Body of pancreas (tissue), 4 donors: ENCODE data around the gene ANKRD31. TPM values are rescaled to one million over a fixed set of nuclear protein-coding genes. Genes with fewer than 3 reads are reported as not detected.

ENCODE experiments used
- ATAC-seq: fragments of 150-250 bp; one replicate; pipeline ENCODE4 v1.9.1; 2016
- DNase-seq, 4 donors: peaks; one replicate each; pipeline ENCODE4 v3.0.0-alpha.2; 2019
- H3K27ac ChIP-seq, 4 donors: fragments of 200-600 bp; sonication (generic); 1 replicate in 3 of 4; 2 replicates in 1 of 4; pipeline versions ENCODE4 v1.5.1 to v1.6.1; 2016 to 2019; ENCODE audit warnings: mild to moderate bottlenecking in 1 of 4, mixed read lengths in 1 of 4, moderate library complexity in 1 of 4
- H3K27me3 ChIP-seq, 2 donors: fragments of 200-600 bp; sonication (generic); one replicate each; pipeline ENCODE4 v1.6.0; 2016; ENCODE audit warnings: mild to moderate bottlenecking in 1 of 2
- H3K36me3 ChIP-seq, 2 donors: fragments of 200-600 bp; sonication (generic); replicated peaks in 1 of 2; 2 replicates each; pipeline ENCODE4 v1.5.1; 2016; ENCODE audit warnings: low read depth in 2 of 2; ENCODE audit not compliant: insufficient read depth in 1 of 2
- H3K4me1 ChIP-seq: fragments of 200-600 bp; sonication (generic); one replicate; pipeline ENCODE4 v1.6.0; 2016
- H3K4me3 ChIP-seq, 2 donors: fragments of 200-600 bp; sonication (generic); 1 replicate in 1 of 2; 2 replicates in 1 of 2; pipeline ENCODE4 v1.5.1; 2016 to 2019
- H3K9me3 ChIP-seq, 3 donors: fragments of 200-600 bp; sonication (generic); 1 replicate in 2 of 3; 2 replicates in 1 of 3; pipeline ENCODE4 v1.5.1; 2016
- CTCF ChIP-seq, 7 experiments: fragments of 450-650 bp in 4 of 7; fragments of 200-600 bp in 3 of 7; sonication (generic) in 3 of 7; IDR thresholded peaks; one replicate each; pipeline ENCODE4 v1.5.1; 2016 to 2019; ENCODE audit warnings: antibody characterized with exemption in 7 of 7
- POLR2A ChIP-seq, 3 donors: fragments of 450-650 bp; IDR thresholded peaks; one replicate each; pipeline ENCODE4 v1.6.1; 2016; ENCODE audit warnings: antibody characterized with exemption in 3 of 3, mild to moderate bottlenecking in 2 of 3
- WGBS, 2 donors: methylation state at CpG; one replicate each; pipeline ENCODE4 v1.1.5; 2017; 5-methylcytosine and 5-hydroxymethylcytosine counted together
- intact Hi-C: fragments of 100-400 bp; cut with DNase I; formaldehyde crosslinking; loops from one replicate; pipeline ENCODE4 v1.15.1; 2023
- total RNA-seq, 2 donors: library from RNA; depleted of rRNA; stranded (reverse); fragments of >200 nt; gene quantifications; one replicate each; pipeline ENCODE4 v1.1.0, GENCODE V29; 2016

The ANKRD31 gene
- total RNA-seq, 2 donors from 2014 or later, result 0.33 to 0.78 TPM

GRCh38 chr5:75199071-75199470, 37.6 kb downstream of the ANKRD31 start:
- no peaks in the 10 kb centered on the region for H3K4me1 ChIP-seq
- ATAC-seq, result no peak
- 91 to 94% methylated on average over 2 of the region's 2 CpGs for WGBS, 2 donors
- TF ChIP-seq POLR2A (IDR thresholded peaks at IDR 0.05) (no peak), CTCF (IDR thresholded peaks at IDR 0.05) (no peak)
- intact Hi-C loops, result no loop called here
- H3K27ac ChIP-seq, result no peak overlapping the region
- H3K27me3 ChIP-seq, result no peaks in the 10 kb centered on the region
- no peaks in the 10 kb centered on the region for H3K36me3 ChIP-seq
- H3K9me3 ChIP-seq, result no peaks in the 10 kb centered on the region
- no peak for DNase-seq
- no peak overlapping the region for H3K4me3 ChIP-seq

GRCh38 chr5:75197745-75198144, 38.9 kb downstream of the ANKRD31 start:
- no peak overlapping the region for H3K27ac ChIP-seq
- no peak overlapping the region for H3K4me3 ChIP-seq
- no peaks in the 10 kb centered on the region for H3K27me3 ChIP-seq
- H3K9me3 ChIP-seq, result no peaks in the 10 kb centered on the region
- intact Hi-C loops, result no loop called here
- H3K36me3 ChIP-seq, result no peaks in the 10 kb centered on the region
- 89 to 94% methylated on average over 5 of the region's 5 CpGs for WGBS, 2 donors
- ATAC-seq (no peak), DNase-seq (no peak)
- H3K4me1 ChIP-seq, result no peaks in the 10 kb centered on the region
- no peak for TF ChIP-seq CTCF (IDR thresholded peaks at IDR 0.05)
- TF ChIP-seq POLR2A (IDR thresholded peaks at IDR 0.05), result no peak

GRCh38 chr5:75192804-75193203, 43.9 kb downstream of the ANKRD31 start:
- ATAC-seq (no peak), DNase-seq (no peak)
- no peaks in the 10 kb centered on the region for H3K27me3 ChIP-seq
- H3K4me1 ChIP-seq, result no peaks in the 10 kb centered on the region
- no peaks in the 10 kb centered on the region for H3K9me3 ChIP-seq
- no peak overlapping the region for H3K4me3 ChIP-seq
- intact Hi-C loops, result no loop called here
- WGBS, 2 donors, result 89 to 90% methylated on average over 6 of the region's 6 CpGs
- no peak overlapping the region for H3K27ac ChIP-seq
- no peaks in the 10 kb centered on the region for H3K36me3 ChIP-seq
- TF ChIP-seq CTCF (IDR thresholded peaks at IDR 0.05) (no peak), POLR2A (IDR thresholded peaks at IDR 0.05) (no peak)

GRCh38 chr5:75192264-75192663, 44.4 kb downstream of the ANKRD31 start:
- TF ChIP-seq POLR2A (IDR thresholded peaks at IDR 0.05) (no peak), CTCF (IDR thresholded peaks at IDR 0.05) (no peak)
- Histone ChIP-seq H3K27me3 (no peaks in the 10 kb centered on the region), H3K4me3 (no peak overlapping the region), H3K36me3 (no peaks in the 10 kb centered on the region), H3K9me3 (no peaks in the 10 kb centered on the region), H3K27ac (no peak overlapping the region), H3K4me1 (no peaks in the 10 kb centered on the region)
- intact Hi-C loops, result no loop called here
- DNase-seq (no peak), ATAC-seq (no peak)

GRCh38 chr5:75190227-75190626, 46.5 kb downstream of the ANKRD31 start:
- 89 to 94% methylated on average over 3 of the region's 3 CpGs for WGBS, 2 donors
- H3K27ac ChIP-seq, result no peak overlapping the region
- no peak for DNase-seq
- no peak overlapping the region for H3K4me3 ChIP-seq
- no peaks in the 10 kb centered on the region for H3K4me1 ChIP-seq
- no peaks in the 10 kb centered on the region for H3K36me3 ChIP-seq
- no peaks in the 10 kb centered on the region for H3K27me3 ChIP-seq
- no peak for ATAC-seq
- intact Hi-C loops, result no loop called here
- no peak for TF ChIP-seq POLR2A (IDR thresholded peaks at IDR 0.05)
- no peak for TF ChIP-seq CTCF (IDR thresholded peaks at IDR 0.05)
- H3K9me3 ChIP-seq, result no peaks in the 10 kb centered on the region
